Fibroblast of skin of left biceps (primary cell): ENCODE data around the gene SAT2.
"Not testable (repeated sequence)": the region's sequence is repeated elsewhere in the genome, so short reads cannot be mapped to it uniquely, and the experiment has no call there.

Experiments used
- DNase-seq, 2 experiments: peaks; one replicate each; pipeline ENCODE4 v3.0.0-alpha.2; 2013; ENCODE audit warnings: low read depth in 2 of 2

Gene SAT2

DNA sequence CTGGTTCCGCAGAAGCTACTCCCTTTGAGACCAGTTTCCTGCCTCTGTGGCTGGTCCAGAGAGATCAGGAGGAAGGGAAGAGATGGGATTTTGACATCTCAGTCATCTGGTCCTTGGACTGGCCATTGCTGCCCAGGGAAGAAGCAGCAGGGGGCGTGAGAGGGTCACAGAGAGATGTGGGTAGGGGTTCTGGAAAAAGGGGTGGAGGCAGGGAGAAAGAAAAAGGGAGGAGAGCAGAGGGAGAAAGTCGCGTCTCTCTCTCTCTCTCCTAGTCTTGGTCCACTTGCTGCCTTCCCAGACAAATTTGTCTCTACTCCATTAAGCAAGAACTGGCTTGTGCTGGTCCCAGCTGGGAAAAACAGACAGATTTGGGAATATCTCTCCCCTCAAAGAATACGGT, 6.8 kb upstream of the SAT2 start:
- no peak for DNase-seq

DNA sequence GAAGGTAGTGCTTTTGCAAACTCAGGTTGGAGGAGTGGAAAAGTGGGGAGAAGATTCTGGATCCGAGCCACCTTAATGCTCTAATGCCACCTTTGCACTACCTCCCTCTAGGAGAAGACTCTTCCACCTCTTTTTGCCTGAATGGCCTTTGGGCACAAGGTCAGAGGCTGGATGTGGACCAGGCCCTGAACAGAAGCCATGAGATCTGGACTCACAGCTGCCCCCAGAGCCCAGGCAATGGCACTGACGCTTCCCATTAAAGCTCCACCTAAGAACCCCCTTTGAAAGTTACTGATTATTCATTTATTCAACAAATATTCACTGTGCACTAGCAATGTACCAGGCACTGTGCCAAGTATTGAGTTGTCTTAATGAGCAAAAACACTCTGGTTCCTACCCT, 5.5 kb upstream of the SAT2 start:
- no peak for DNase-seq

DNA sequence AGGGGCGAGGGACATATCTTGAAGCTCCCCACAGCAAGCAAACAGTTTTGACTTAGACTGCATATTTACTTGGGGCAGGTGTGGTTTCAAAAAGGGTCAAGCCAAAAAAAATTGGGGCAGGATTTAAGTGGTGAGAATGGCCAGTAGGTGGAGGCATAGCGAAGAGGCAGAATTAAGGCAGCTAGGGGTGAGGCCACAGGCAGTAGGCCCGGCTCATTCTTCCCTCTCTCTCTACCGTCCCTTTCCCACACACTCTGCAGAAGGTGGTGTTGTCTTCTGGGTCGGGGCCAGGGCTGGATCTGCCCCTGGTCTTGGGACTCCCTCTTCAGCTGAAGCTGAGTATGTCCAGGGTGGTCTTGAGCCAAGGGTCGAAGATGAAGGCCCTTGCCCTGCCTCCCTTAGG, 4.9 kb upstream of the SAT2 start:
- no peak for DNase-seq

DNA sequence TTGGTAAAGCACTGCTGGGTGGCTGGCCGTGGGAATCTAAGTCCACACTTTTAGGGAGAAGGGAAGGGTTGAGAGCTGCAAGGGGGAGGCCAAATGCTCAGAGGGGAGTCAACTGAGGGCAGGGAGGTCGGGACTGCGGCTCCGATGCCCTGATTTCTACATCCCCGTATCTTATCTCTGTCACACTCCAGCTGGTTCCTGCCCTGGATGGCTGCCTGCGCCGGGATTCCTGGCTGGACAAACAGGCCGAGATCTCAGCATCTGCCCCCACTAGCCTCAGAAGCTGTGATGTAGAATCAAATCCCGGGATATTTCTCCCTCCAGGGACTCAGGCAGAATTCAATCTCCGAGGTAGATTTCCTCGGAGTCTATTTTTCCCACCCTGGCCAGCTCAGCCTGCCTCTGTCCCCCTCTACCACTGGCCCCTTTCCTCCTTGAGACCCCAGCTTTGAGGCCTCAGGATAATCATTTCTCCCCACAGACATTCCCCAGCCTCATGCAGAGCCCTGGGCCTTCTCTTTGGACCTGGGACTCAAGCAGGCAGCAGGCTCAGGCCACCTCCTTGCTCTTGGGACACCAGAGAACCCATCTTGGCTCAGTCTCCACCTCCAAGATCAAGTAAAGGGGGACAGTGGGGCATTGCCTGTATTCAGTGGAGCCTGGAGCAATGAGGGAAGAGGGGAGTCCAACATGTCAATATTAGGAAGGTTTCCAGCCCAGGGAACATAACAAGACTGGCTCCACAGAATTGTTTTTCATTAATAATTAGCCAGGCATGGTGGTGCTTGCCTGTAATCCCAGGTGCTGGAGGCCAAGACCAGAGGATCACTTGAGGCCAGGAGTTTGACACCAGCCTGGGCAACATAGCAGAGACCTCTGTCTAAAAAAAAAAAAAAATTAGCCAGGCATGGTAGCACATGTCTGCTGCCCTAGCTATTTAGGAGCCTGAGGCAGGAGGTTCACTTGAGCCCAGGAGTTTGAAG, 4.1 kb upstream of the SAT2 start:
- DNase-seq = no peak

DNA sequence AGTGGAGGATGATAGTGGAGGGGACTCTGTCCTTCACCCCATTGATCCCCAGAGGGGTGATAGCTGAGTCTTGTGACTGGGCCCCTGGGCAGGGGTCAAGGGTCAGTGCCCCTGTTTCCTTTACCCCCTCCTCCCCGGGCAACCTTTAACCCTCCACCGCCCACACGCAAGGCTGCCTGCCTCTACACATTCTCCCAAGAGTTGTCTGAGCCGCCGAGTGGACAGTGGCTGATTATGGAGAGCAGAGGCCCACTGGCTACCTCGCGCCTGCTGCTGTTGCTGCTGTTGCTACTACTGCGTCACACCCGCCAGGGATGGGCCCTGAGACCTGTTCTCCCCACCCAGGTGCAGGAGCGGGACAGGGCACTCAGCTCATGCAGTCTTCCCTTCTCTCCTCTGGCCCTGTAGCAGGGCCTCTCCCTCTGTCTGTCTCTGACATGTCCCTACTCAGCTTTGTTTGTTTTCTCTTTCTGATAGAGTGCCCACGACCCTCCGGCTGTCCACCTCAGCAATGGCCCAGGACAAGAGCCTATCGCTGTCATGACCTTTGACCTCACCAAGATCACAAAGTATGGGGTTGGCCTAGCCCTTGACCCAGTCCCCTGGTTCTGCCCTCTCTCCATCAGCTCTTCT, 2.4 kb upstream of the SAT2 start, which contains the start of gene SHBG:
Gene SHBG (plus strand): TSS at position 197 of the 633 bp plus-strand sequence. CDS start 38 bp downstream, at position 235.
- no peak for DNase-seq

DNA sequence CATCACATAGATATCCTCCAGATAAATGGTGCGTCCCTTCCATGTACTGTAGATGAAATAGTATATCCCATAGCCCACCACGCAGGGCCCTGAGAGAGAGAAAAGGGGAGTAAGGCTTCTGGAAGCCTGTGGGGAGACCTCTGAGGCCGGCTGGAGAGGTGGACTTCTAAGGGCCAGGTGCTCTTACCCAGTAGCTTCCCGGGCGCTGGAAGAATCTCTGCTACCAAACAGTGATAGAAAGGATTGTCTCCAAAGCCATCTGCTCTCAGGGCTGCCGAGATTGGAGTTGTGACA, 718 bp downstream of the SAT2 start:
- no peak for DNase-seq

DNA sequence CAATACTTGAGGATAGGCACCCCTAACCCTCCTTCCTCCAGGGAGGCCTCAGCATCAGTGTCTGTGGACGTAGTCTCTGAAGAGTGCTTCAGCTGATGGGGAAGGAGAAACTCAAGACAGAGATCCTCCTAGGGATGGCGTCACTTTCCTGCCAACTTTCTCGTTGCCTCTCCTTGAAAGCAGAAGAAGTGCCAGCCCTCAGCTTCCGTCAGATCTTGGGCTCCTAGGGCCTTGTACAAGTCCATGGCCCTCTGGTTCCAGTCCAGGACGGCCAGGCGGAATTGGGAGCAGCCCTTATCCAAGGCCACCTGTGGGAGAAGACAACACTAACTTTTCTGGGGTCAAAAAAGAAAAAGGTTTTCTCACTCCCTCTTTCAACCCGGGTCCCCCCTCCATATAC, 1.3 kb downstream of the SAT2 start:
- no peak for DNase-seq

DNA sequence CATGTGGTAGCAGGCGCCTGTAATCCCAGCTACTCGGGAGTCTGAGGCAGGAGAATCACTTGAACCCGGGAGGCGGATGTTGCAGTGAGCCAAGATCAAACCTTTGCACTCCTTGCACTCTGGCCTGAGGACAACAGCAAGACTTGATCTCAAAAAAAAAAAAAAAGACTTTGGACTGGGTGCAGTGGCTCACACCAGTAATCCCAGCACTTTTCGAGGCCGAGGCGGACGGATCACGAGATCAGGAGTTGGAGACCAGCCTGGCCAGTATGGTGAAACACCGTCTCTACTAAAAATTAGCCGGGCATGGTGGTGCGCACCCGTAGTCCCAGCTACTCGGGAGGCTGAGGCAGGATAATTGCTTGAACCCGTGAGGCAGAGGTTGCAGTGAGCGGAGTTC, 1.9 kb downstream of the SAT2 start:
- not testable (repeated sequence) for DNase-seq

DNA sequence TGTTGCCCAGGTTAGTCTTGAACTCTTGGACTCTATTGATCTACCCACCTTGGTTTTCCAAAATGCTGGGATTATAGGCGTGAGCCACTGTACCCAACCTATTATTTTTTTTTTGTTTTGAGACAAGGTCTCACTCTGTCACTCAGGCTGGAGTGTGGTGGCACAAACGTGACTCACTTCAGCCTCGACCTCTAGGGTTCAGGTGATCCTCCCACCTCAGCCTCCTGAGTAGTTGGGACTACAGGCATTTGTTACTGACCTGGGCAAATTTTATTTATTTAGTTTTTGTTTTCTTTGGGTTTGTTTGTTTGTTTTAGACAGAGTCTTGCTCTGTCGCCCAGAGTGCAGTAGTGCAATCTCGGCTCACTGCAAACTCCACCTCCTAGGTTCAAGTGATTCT, 4.0 kb downstream of the SAT2 start:
- DNase-seq = no peak

DNA sequence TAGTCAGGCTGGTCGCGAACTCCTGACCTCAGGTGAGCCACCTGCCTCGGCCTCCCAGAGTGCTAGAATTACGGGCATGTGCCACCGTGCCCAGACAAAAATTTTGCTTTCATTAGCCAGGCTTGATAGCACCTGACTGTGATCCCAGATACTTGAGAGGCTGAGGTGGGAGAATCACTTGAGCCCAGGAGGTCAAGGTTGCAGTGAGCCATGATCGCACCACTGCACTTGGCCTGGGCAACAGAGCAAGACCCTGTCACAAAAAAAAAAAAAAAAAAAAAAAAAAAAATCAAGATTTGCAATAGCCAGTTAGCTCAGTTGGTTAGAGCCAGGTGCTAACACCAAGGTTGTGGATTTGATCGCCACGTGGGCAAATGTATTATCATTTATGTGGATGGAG, 6.8 kb downstream of the SAT2 start:
- DNase-seq = no peak

DNA sequence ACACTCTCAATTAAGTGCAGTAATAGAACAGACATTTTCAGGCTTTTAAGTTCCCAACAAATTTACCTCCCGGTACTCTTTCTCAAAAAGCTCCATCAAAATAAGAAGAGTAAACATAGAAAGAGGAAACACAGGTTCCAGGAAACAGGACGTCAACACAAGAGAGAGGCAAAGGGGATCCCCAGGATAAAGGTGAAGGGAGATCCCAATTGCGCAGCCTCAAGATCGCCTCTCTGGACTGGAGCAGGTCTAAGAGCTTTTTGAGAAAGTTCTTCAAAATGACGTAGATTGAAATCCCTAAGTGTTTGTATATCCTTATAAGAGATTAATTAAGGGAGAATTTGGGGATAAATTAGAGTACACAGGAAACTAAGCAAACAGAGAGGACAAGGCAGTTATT, 9.0 kb downstream of the SAT2 start:
- DNase-seq = no peak

DNA sequence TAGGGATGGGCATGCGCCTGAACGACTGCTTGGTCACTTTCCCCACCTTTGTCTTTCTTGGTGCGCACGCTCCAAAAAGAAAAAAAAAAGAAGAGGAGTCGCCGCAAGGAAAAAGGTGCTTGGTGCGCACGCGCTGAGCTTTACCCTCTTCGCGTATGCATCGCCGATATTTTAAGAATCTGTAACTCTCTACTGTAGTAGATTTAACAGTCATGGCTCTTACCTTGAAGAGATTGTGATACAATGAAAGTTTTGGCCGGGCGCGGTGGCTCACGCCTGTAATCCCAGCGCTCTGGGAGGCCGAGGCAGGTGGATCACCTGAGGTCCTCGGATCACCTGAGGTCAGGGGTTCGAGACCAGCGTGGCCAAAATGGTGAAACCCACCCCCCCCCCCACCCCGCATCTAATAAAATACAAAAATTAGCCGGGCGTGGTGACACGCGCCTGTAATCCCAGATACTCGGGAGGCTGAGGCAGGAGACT, 12.3 kb downstream of the SAT2 start:
- no peak for DNase-seq

DNA sequence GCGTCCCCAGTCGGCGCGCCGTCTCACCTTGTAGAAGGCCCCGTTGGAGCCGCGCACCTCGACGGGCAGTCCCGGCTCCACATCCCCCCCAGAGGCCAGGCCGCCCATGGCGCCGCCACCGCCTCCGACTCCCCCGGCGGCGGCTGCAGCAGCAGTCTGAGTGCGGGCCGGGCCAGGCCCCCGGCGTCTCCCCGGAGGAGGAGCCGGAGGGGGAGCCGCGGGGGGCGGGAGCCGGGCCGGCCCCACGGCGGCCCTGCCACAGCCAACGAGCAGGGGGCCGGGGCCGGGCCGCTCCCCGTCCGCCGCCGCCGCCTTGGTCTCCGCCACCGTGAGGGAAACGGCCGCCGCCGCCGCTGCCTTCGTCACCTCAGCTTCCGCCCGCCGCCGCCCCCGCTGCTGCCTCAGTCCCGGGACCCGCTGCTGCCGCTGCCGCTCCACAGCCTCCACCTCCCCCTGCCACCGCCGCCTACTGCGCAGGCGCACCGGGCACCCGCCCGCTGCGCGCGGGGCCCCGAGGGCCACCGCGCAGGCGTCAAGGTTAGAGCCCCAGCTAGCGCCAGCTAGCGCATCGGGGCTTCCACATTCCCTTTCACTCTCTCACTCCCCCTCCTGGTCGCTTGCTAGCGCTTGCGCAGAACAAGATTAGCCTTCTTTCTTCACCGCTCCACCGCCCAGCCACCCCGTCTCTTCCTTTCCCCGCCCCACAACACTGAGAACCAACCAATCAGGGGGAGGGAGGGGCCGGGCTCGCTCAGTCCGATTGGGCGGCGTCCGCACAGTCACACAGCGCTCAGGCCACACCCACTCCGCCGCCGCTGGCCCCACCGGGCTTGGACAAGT, 13.0 kb downstream of the SAT2 start, which contains the start of gene FXR2:
Gene FXR2 (minus strand): TSS at position 473 of the 840 bp plus-strand sequence. CDS start 365 bp downstream, at position 108.
- peak; percentile 99 for DNase-seq

DNA sequence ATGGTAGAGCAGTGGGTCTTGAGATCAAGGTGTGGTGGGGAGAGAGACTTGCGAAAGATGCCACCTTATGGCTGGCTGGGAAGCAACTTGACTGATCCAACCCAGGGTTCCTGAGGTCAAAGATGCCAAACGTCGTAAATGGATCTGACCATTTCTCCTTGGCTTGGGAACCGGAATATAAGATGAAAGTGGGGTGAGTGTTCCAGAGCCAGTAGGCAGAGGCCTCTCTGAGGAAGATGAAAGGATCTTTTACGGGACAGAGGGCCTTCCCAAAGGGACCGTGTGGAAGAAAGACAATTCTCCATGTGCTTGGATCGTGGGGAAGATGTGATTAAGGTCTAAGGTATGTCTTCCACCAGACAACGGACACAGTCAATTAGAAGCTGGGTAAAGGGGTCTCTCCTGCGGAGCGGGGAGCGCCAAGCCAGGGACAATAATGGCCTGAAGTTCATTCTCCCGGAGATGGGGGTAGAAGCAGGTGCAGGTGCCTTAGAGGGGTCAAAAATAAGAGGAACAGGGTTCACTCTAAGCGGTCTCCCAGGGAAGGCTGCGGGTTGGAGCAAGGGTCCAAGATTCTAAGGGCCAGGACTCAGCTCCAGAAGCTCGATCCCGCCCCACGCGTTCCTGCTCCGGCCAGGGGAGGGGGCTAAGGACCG, 13.7 kb downstream of the SAT2 start:
- DNase-seq = no peak

DNA sequence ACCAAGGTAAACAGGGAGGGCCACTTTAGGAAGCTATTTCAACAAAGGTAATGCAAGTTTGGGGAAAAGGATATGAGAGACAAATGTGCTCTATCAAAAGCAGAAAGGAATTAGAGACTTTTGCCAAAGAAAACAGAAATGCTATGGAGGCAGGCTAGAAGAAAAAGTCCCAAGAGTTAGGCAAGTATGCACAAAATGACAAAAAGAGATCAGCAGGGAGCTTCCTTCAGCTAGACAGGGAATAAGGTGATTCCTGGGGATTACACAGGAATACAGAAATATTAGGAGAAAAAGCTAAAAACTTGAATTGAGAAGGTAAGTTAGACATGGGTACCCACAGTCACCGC, 15.4 kb downstream of the SAT2 start:
- no peak for DNase-seq

DNA sequence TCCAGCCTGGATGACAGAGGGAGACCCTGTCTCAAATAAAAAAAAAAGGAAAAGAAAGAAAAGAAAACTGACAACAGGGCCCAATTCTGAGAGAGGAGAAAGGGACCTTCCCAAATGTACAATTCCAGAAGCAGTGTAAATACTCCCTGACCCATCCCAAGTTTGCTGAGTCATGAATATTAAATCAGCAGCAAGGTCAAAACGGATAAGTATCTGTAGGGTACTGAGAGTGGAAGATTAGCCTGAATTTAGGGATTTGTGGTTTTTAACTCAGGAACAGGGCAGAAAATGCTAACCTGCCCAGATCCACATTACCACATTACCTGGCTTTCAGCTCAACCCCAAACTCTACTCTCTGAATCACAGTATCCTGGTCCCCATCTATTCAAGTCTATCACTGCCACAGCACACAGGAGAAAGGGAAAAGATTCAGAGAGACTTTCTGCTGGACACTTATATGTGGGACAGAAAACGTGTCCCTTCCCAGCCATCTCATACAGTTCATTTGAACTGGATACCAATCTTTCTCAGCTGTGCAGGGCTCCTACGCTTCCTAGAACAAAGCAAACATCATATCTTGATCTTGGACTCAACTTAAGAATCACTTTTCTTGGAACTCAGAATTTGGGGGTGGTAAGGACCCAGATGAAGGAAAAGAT, 15.9 kb downstream of the SAT2 start:
- DNase-seq = no peak

DNA sequence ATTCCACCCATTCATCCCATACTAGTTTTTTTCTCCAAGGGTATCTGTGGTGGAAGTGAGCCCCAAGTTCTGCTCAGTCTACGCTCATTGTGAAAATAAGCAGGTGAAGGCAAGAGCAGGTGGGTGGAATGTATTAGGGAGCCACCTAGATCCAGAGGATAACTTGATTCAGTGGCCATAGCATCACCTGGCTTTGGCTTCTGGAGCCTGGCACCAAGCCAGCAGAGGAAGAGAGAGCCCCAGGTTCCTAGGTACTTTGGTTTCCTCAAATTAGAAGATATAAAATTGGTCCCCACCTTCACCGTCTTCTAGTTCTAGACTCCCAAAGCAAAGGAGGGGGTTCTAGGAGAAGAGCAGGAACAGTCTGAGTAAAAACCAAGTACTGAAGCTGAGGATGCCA, 17.0 kb downstream of the SAT2 start:
- no peak for DNase-seq

DNA sequence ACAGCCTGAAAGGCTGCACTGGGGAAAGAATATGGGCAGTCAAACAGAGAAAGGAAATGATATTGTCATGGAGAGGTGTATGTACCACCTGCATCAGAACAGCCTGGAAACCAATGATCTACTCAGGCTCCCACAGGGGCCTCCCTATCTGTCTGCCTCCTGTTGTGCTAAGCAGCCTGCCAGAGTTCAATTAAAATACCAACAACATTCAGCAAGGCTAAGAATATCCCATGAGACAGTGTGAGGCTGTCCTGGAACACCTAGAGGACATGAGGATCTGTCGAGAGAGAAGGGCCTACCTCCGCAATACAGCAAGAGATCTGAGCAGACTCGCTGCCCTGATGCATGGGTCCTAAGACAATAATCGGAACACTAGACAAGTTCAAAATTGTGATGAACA, 21.3 kb downstream of the SAT2 start:
- DNase-seq = no peak

DNA sequence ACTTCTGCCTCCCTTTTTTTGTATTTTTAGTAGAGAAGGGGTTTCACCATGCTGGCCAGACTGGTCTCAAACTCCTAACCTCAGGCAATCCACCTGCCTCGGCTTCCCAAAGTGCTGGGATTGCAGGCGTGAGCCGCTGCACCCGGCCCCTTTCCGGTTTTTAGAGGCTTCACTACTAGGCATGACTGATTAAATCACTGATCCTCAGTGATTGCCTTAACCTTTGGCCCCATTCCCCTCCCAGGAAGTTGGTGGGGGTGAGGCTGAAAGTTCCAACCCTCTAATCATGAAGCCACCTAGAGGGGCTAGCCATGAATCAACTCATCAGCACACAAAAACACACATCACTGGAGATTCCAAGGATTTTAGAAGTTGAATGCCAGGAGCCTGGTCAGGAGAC, 30.1 kb downstream of the SAT2 start:
- not testable (repeated sequence) for DNase-seq

DNA sequence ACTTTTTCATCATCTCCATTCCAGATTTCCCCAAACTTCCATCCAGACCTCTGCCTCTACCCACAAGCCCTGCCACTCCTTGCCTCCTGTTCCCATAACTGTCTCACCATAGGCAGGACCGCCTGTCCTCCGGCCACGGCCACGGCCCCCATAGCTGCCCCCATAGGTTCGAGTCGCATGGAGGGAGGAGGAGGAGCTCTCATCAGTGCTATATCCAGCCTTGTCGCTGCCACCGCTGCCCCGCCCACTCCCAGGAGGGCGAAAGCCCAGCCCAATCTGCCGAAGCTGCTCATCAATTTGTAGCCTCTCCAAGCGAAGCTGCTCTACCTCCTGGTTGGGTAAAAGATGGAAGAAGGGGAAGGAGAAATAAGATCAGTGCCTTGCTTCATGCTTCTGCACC, 34.3 kb downstream of the SAT2 start:
- DNase-seq = no peak

DNA sequence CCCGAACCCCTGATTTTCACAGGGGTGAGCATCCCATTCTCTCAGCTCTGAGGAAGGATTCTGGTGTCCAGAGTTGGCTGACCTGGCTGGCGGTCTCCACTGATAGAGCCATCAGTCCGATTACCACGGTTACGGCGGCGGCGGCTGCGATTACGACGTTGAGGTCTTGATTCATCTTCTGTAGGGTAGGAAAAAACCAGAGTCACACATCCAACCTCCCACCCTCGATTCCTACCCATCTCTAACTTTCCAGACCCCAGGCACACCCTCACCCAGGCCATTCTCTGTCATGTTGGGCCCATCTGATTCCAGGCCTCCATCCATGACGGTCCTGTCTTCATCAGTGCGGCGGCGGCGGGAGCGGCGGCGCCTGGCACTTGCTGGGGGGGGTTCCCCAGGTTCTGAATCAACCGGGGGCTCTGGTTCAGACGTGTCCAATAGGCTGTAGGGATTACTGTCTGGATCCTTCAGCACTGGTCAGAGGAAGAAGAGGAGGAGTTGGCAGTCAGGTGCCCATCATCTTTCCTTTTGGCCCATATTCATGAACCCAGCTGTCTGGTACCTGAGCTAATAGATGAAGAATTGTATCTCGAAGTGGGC, 35.1 kb downstream of the SAT2 start:
- DNase-seq = no peak
